H9 (cell line): Measurements from ENCODE around the gene MUSK. TPM values are rescaled to one million over a fixed set of nuclear protein-coding genes. Genes with fewer than 3 reads are reported as not detected.

ENCODE experiments used
- DNase-seq: peaks from one replicate; pipeline ENCODE4 v3.0.0-alpha.2; 2017
- H2AFZ ChIP-seq: one replicate; pipeline ENCODE4 v1.6.1; 2013; ENCODE audit warnings: mild to moderate bottlenecking, low read length, control low read depth, moderate library complexity
- H2AK5ac ChIP-seq: 2 replicates; pipeline ENCODE4 v1.6.1; 2013; ENCODE audit warnings: low read length, control low read depth, mixed read lengths; ENCODE audit not compliant: insufficient read length
- H2BK120ac ChIP-seq: one replicate; pipeline ENCODE4 v1.6.1; 2013; ENCODE audit warnings: low read depth, mild to moderate bottlenecking, low read length, control low read depth, inconsistent platforms; ENCODE audit not compliant: poor library complexity, severe bottlenecking
- H2BK12ac ChIP-seq: 2 replicates; pipeline ENCODE4 v1.6.1; 2013; ENCODE audit warnings: low read length, control low read depth, mixed read lengths, low read depth; ENCODE audit not compliant: insufficient read length
- H2BK15ac ChIP-seq: 2 replicates; pipeline ENCODE4 v1.6.1; 2013; ENCODE audit warnings: low read depth, low read length, control low read depth
- H2BK20ac ChIP-seq: one replicate; pipeline ENCODE4 v1.6.1; 2013; ENCODE audit warnings: low read depth, mild to moderate bottlenecking, low read length, control low read depth, inconsistent platforms; ENCODE audit not compliant: poor library complexity, severe bottlenecking
- H2BK5ac ChIP-seq: 2 replicates; pipeline ENCODE4 v1.6.1; 2013; ENCODE audit warnings: low read length, control low read depth, mixed read lengths; ENCODE audit not compliant: insufficient read length
- H3K14ac ChIP-seq: 2 replicates; pipeline ENCODE4 v1.6.1; 2013; ENCODE audit warnings: low read length, control low read depth; ENCODE audit not compliant: insufficient read depth
- H3K18ac ChIP-seq: 2 replicates; pipeline ENCODE4 v1.6.1; 2013; ENCODE audit warnings: low read depth, mild to moderate bottlenecking, mixed read lengths, low read length, control low read depth; ENCODE audit not compliant: insufficient read length
- H3K23ac ChIP-seq: 2 replicates; pipeline ENCODE4 v1.6.1; 2013; ENCODE audit warnings: low read length, control low read depth, mixed read lengths, low read depth; ENCODE audit not compliant: insufficient read length
- H3K23me2 ChIP-seq: 2 replicates; pipeline ENCODE4 v1.6.1; 2013; ENCODE audit warnings: low read depth, mild to moderate bottlenecking, mixed read lengths, low read length, control low read depth; ENCODE audit not compliant: insufficient read length, poor library complexity, severe bottlenecking
- H3K27ac ChIP-seq: 2 replicates; pipeline ENCODE4 v1.5.1; 2013; ENCODE audit warnings: low read length, control low read depth, mixed read lengths, low read depth; ENCODE audit not compliant: insufficient read length
- H3K27me3 ChIP-seq: 2 replicates; pipeline ENCODE4 v1.6.1; 2013; ENCODE audit warnings: low read length, control low read depth, inconsistent platforms; ENCODE audit not compliant: insufficient read depth
- H3K4ac ChIP-seq: 2 replicates; pipeline ENCODE4 v1.6.1; 2013; ENCODE audit warnings: low read depth, mild to moderate bottlenecking, control low read depth, inconsistent platforms, low read length, moderate library complexity
- H3K4me1 ChIP-seq: 2 replicates; pipeline ENCODE4 v1.6.1; 2013; ENCODE audit warnings: low read length, control low read depth, inconsistent platforms; ENCODE audit not compliant: insufficient read depth
- H3K4me2 ChIP-seq: 2 replicates; pipeline ENCODE4 v1.6.1; 2013; ENCODE audit warnings: low read length, control low read depth, mixed read lengths; ENCODE audit not compliant: insufficient read length, insufficient read depth
- H3K56ac ChIP-seq: 2 replicates; pipeline ENCODE4 v1.6.1; 2013; ENCODE audit warnings: low read depth, mild to moderate bottlenecking, mixed read lengths, low read length, control low read depth; ENCODE audit not compliant: insufficient read length
- H3K79me1 ChIP-seq: 2 replicates; pipeline ENCODE4 v1.6.1; 2013; ENCODE audit warnings: low read depth, mild to moderate bottlenecking, moderate library complexity, low read length, control low read depth, inconsistent platforms; ENCODE audit not compliant: insufficient read depth, poor library complexity, severe bottlenecking
- H3K79me2 ChIP-seq: 2 replicates; pipeline ENCODE4 v1.6.1; 2013; ENCODE audit warnings: low read length, control low read depth, inconsistent platforms; ENCODE audit not compliant: insufficient read depth
- H3K9ac ChIP-seq: 2 replicates; pipeline ENCODE4 v1.6.1; 2013; ENCODE audit warnings: low read length, control low read depth, mixed read lengths; ENCODE audit not compliant: insufficient read length; ENCODE audit errors: extremely low read depth
- H3K9me3 ChIP-seq: one replicate; pipeline ENCODE4 v1.6.1; 2013; ENCODE audit warnings: low read depth, low read length, inconsistent platforms; ENCODE audit not compliant: control insufficient read depth
- H3T11ph ChIP-seq: one replicate; pipeline ENCODE4 v1.6.1; 2013; ENCODE audit warnings: mild to moderate bottlenecking, low read length, control low read depth, inconsistent platforms
- H4K20me1 ChIP-seq: one replicate; pipeline ENCODE4 v1.6.1; 2013; ENCODE audit not compliant: control insufficient read depth, insufficient read length, insufficient read depth
- H4K5ac ChIP-seq: 2 replicates; pipeline ENCODE4 v1.6.1; 2013; ENCODE audit warnings: low read depth, mild to moderate bottlenecking, mixed read lengths, low read length, control low read depth; ENCODE audit not compliant: insufficient read length
- H4K8ac ChIP-seq: replicated peaks from 2 replicates; pipeline ENCODE4 v1.6.1; 2013; ENCODE audit warnings: low read length, control low read depth, mixed read lengths, low read depth; ENCODE audit not compliant: insufficient read length
- H4K91ac ChIP-seq: 2 replicates; pipeline ENCODE4 v1.6.1; 2013; ENCODE audit warnings: low read depth, mild to moderate bottlenecking, moderate library complexity, mixed read lengths, low read length, control low read depth; ENCODE audit not compliant: insufficient read length
- H3K27ac Mint-ChIP-seq, 3 experiments: 2 replicates in 2 of 3; 3 replicates in 1 of 3; pipeline ENCODE4 v1.8.0; 2020 to 2021; ENCODE audit warnings: mixed read lengths in 3 of 3, mild to moderate bottlenecking in 1 of 3, moderate library complexity in 1 of 3
- H3K27me3 Mint-ChIP-seq: 2 replicates; pipeline ENCODE4 v1.8.0; 2021; ENCODE audit warnings: low read depth, mild to moderate bottlenecking, moderate library complexity, mixed read lengths
- H3K36me3 Mint-ChIP-seq, 3 experiments: 2 replicates in 2 of 3; 3 replicates in 1 of 3; pipeline ENCODE4 v1.8.0; 2020 to 2021; ENCODE audit warnings: low read depth in 3 of 3, mixed read lengths in 3 of 3; ENCODE audit not compliant: insufficient read depth in 1 of 3
- H3K4me1 Mint-ChIP-seq, 2 experiments: 2 replicates each; pipeline ENCODE4 v1.8.0; 2020; ENCODE audit warnings: mixed read lengths in 2 of 2
- H3K4me3 Mint-ChIP-seq, 2 experiments: 2 replicates in 1 of 2; 3 replicates in 1 of 2; pipeline ENCODE4 v1.8.0; 2020 to 2021; ENCODE audit warnings: mild to moderate bottlenecking in 2 of 2, mixed read lengths in 2 of 2, moderate library complexity in 1 of 2
- H3K9me3 Mint-ChIP-seq, 2 experiments: 2 replicates in 1 of 2; 3 replicates in 1 of 2; pipeline ENCODE4 v1.8.0; 2020; ENCODE audit warnings: mild to moderate bottlenecking in 2 of 2, mixed read lengths in 2 of 2, moderate library complexity in 1 of 2
- CTCF ChIP-seq: fragments of 200-600 bp; sonication (generic); conservative IDR thresholded peaks from 3 replicates; pipeline ENCODE4 v1.8.0; 2021; ENCODE audit warnings: antibody characterized with exemption, mild to moderate bottlenecking
- total RNA-seq: library from RNA; stranded (reverse); gene quantifications from 2 replicates; pipeline ENCODE4 v1.2.1, GENCODE V29; 2021

MUSK gene
- total RNA-seq, 1 experiment from 2014 or later = not detected

GRCh38 chr9:110707419-110707818 lies 38.8 kb downstream of the MUSK start:
- no peak overlapping the region for H4K5ac ChIP-seq
- no peak overlapping the region for H3K4ac ChIP-seq
- no peak overlapping the region for H3K27ac Mint-ChIP-seq
- no peak overlapping the region for H2BK20ac ChIP-seq
- H3K4me1 ChIP-seq = no peaks in the 10 kb centered on the region
- H3K23ac ChIP-seq = no peak overlapping the region
- H4K91ac ChIP-seq = no peak overlapping the region
- no peak overlapping the region for H3K4me3 Mint-ChIP-seq
- no peak overlapping the region for H4K8ac ChIP-seq
- no peaks in the 10 kb centered on the region for H3K27me3 Mint-ChIP-seq
- no peak overlapping the region for H3K4me2 ChIP-seq
- H3K9ac ChIP-seq = no peak overlapping the region
- H2AK5ac ChIP-seq = no peak overlapping the region
- no peak for DNase-seq
- H4K20me1 ChIP-seq = no peaks in the 10 kb centered on the region
- H3K36me3 Mint-ChIP-seq = no peaks in the 10 kb centered on the region
- no peak overlapping the region for H3K14ac ChIP-seq
- H2BK15ac ChIP-seq = no peak overlapping the region
- no peaks in the 10 kb centered on the region for H3K4me1 Mint-ChIP-seq
- no peaks in the 10 kb centered on the region for H3K9me3 Mint-ChIP-seq
- H3K27ac ChIP-seq = no peak overlapping the region
- H3K18ac ChIP-seq = no peak overlapping the region
- H3K9me3 ChIP-seq = no peaks in the 10 kb centered on the region
- H3T11ph ChIP-seq = no peak overlapping the region
- H2BK120ac ChIP-seq = no peak overlapping the region
- H2BK12ac ChIP-seq = no peak overlapping the region
- H3K79me2 ChIP-seq = no peaks in the 10 kb centered on the region
- TF ChIP-seq CTCF = no peak
- H3K79me1 ChIP-seq = no peaks in the 10 kb centered on the region
- H2AFZ ChIP-seq = no peak overlapping the region
- no peak overlapping the region for H3K56ac ChIP-seq
- H3K23me2 ChIP-seq = no peaks in the 10 kb centered on the region
- no peaks in the 10 kb centered on the region for H3K27me3 ChIP-seq
- H2BK5ac ChIP-seq = no peak overlapping the region
